Measurements from ENCODE around the gene PCBP3. TPM values are rescaled to one million over a fixed set of nuclear protein-coding genes. Genes with fewer than 3 reads are reported as not detected.

PCBP3 gene
- total and polyA plus RNA-seq, 10 of the 15 experiments (the other 5 are each of a cell fraction or from before 2014, with no cell fraction given) = 0.09 to 1.3 (median 0.46) TPM; not detected in 3

GRCh38 chr21:45841033-45841432, 197.5 kb downstream of the PCBP3 start:
- Histone ChIP-seq H3K9ac (ENCODE audit: control insufficient read depth, insufficient read depth, low read length) (no peak overlapping the region), H3K4me3 (no peak overlapping the region), H3K27ac (ENCODE audit: control insufficient read depth, insufficient read depth) (no peak overlapping the region), H4K20me1 (ENCODE audit: control insufficient read depth, insufficient read depth) (no peaks in the 10 kb centered on the region), H3K27me3 (replicated peaks in 1 of 2; ENCODE audit: control insufficient read depth in 2 of 2, insufficient read depth in 2 of 2, low read length in 1 of 2) (no peaks in the 10 kb centered on the region), H3K4me2 (ENCODE audit: control insufficient read depth, insufficient read depth) (no peak overlapping the region), H3K9me3 (replicated peaks; ENCODE audit: control insufficient read depth, insufficient read depth, low read length) (no peaks in the 10 kb centered on the region; the same call in 2 of the 3 replicates), H3K79me2 (ENCODE audit: control insufficient read depth, insufficient read depth, low read length) (no peaks in the 10 kb centered on the region), H3K36me3 (ENCODE audit: control insufficient read depth in 2 of 2, insufficient read depth in 2 of 2, low read length in 1 of 2) (no peaks in the 10 kb centered on the region), H3K4me1 (ENCODE audit: control insufficient read depth, insufficient read depth, low read length) (no peaks in the 10 kb centered on the region; the same call in 1 of the 2 replicates), H2AFZ (ENCODE audit: control insufficient read depth, low read depth, low read length) (no peak overlapping the region)
- POLR2A ChIA-PET = no interaction called here
- in situ Hi-C loops (cut with MboI) = no loop called here
- WGBS (ENCODE audit: insufficient coverage, insufficient replicate concordance, low lambda C conversion rate, missing lambda C conversion rate) = 82% methylated on average over 8 of the region's 8 CpGs
- no TSS peak for BruUV-seq (replicated peaks)
- DNase-seq (ENCODE audit: low read depth, low spot score) = no peak
- no peak for TF ChIP-seq PRDM15 (CRISPR knock-in tag; IDR thresholded peaks at IDR 0.05)
- TF ChIP-seq NFIC (IDR thresholded peaks at IDR 0.05; ENCODE audit: low read depth, low read length) = no peak
- TF ChIP-seq USF2 (IDR thresholded peaks at IDR 0.05; ENCODE audit: borderline replicate concordance, low read depth, low read length) = no peak
- TF ChIP-seq YY1 (IDR thresholded peaks at IDR 0.05; ENCODE audit: low read depth, low read length) = no peak
- no peak for TF ChIP-seq RBBP5 (conservative IDR thresholded peaks at IDR 0.05)
- FAIRE-seq = no peak
- intact Hi-C loops (cut with micrococcal nuclease; ENCODE audit: unreplicated experiment) = no loop called here
- CTCF ChIA-PET = no interaction called here
- SMC1A ChIA-PET (ENCODE audit: uncharacterized antibody, unreplicated experiment) = no interaction called here
- no peak for ATAC-seq
- RAD21 ChIA-PET (ENCODE audit: unreplicated experiment) = no interaction called here

Data from GM12878 (cell line).